Stimulated activated CD8-positive, alpha-beta memory T cell treated with anti-CD3 and anti-CD28 coated beads, Interleukin-7, amount 100 ng/mL, for 24 hours (primary cell): ENCODE data around the gene OR13A1.
"Not testable (repeated sequence)": the region's sequence is repeated elsewhere in the genome, so short reads cannot be mapped to it uniquely, and the experiment has no call there.

Source experiments
- DNase-seq: peaks from one replicate; pipeline ENCODE4 v3.0.0-alpha.2; 2020; ENCODE audit warnings: low read depth

Gene OR13A1

DNA sequence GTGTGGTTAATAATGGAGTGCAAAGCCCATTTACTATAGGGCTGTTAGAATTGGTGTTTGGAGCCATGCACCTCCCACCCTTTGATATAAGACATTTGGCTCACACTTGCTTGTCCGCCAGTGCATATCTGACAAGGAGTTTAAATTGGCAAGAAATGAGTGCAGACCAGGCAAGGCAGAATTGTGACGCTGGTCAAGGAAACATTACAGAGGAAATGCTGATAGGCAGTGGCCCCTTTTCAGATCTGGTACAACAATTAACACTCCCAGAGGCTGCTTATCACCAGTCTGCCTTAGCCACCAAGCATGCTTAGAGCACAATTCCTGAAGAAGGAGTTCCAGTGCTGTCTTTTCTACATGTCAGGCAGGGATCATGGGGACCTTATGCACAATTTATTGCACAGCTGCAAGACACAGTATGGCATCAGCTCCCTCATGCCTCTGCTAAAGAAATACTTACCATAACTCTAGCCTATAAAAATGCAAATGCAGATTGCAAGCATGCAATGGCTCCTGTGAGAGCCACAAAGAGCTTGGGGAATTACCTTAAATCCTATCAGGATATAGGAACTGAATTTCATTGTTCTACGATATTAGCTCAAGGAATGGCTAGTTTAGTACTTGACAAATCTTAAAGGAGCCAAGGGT, 35.2 kb downstream of the OR13A1 start:
- no peak for DNase-seq

DNA sequence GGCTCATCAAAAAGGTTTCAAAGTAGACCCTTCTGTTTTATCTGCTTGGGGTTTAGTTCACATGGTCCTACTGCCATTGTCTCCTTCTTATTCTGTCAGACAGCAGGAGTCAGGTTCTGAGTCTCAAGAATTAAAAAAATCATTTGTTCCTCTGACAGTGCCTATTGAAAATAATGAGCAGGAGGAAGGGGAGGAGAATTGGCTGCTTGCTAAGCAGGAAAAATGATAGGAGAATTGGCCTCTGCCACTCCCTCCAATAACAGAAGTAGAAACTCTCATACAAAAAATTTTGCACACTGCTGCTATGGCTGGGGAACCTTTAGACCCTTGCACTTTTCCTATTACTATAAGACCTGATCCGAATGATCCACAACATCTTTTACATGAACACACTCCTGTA, 35.7 kb downstream of the OR13A1 start:
- DNase-seq = no peak

DNA sequence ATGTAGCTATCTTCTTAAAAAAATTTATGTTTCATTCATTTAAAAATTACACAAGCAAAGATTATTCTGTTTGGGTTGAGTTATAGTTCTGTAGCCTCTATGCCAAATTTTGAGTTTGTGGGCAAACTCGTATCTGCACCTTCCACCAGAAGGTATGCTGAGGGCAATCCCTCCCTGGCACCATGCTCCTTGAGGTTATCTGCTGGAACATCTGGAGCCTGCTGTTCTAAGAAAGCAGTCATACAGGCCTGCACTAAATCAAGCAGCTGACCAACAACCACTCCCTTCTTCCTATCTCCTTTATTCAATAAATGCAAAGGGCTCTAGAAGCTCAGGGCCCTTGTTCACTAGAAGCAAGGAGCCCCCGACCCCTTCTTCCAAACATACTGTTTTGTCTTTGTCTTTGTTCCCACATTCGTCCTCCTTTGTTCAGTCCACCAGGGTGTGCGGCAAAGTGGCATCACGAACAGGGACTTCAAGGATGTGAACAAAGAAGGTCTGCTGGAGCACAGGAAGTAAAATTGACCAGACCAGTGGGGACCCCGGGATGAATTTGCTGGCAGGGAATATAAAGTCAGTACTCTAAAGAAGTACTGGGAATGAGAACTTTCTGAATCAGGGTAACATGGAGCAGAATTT, 36.4 kb downstream of the OR13A1 start:
- DNase-seq = no peak

DNA sequence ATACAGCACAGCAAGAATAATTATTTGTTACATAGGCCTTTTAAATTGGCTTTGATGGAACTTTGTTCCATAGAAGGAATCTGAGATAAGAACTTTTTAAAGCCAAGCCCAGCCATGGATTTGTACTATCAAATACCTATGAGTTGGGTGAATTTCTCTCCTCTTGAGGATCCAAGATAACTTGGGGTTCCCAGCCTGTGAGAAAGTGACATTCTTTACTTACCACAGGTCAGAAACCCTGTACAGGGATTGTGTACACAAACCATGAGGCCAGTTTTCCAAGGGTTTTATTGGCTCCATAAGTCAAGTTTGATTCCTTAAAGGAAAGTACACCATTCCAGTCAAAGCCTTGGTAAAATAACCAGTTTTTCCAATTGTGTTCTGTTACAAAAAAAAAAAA, 39.3 kb downstream of the OR13A1 start:
- not testable (repeated sequence) for DNase-seq

DNA sequence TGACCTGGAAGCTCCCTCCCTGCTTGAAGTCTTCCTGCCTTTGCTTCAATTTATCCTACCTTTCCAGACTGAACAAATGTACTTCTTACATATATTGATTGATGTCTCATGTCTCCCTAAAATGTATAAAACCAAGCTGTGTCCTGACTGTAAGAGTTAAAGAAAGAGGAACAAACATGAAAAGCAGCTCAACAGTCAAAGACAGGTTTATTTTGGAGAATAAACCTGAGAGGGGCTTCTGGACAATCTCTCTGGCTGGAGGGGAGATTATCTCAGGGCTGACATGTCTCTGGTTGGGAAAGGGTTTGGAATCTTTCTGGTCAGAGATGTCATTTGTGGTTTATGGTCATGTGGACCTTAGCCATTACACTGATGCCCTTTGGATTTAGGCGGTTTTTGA, 41.0 kb downstream of the OR13A1 start:
- no peak for DNase-seq

DNA sequence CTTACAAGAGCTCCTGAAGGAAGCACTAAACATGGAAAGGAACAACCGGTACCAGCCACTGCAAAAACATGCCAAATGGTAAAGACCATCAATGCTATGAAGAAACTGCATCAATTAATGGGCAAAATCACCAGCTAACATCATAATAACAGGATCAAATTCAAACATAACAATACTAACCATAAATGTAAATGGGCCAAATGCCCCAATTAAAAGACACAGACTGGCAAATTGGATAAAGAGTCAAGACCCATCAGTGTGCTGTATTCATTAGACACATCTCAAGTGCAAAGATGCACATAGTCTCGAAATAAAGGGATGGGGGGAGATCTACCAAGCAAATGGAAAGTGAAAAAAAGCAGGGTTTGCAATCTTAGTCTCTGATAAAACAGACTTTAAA, 47.6 kb downstream of the OR13A1 start:
- DNase-seq = not testable (repeated sequence)

DNA sequence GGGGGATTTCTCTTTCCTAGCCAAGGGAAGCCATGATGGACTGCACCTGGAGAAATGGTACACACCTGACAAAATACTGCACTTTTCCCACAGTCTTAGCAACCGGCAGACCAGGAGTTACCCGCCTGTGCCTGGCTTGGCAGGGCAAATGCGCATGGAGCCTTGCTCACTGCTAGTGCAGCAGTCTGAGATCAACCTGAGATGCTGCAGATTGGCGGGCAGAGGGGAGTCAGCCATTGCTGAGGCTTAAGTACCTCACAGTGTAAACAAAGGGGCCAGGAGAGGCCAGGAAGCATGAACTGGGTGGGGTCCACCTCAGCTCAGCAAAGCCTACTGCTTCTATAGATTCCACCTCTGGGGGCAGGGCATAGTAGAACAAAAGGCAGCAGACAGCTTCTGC, 49.4 kb downstream of the OR13A1 start:
- DNase-seq = no peak

DNA sequence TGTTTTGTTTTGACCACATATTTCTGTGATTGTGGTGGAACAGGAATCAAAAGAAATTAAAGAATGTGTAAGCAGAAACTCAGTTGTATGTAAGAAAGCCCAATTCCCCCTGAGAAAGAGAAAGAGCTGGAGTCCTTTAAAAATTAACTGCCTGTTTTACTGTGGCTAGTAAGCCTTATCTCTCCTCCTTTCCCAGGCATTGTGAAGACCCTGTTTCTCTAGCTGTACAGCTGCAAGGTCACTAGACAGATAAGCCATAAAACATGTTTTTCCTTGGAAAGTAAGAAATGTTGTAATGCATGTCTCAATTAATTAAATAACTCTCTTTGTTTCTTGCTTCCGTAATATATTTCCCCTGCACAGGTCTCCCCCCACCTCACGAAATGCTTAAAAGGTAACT, 53.5 kb downstream of the OR13A1 start:
- DNase-seq = no peak

DNA sequence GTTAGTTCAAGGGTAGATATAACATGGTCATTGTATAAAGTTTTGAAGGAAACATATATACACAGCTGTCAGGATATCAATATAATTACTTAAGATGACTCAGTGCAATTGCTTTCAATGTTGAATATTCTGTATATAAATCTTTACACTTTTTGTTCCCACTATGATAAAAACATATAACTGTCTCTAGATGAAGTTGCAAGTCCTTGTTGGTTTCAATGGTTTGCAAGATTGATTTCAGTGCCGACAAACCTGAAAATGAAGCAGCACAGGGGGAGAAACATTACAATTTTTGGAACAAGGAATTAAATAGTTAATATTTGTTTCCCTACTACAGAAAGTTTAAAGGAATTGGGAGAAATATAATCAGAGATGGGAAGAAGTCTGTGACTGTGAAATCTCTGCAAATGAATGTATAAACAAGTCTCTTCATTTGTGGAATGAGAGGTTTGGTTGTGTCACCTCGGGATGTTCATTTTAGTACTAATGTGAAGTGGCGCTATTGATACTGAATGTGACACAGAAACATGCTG, 54.1 kb downstream of the OR13A1 start:
- DNase-seq = no peak

DNA sequence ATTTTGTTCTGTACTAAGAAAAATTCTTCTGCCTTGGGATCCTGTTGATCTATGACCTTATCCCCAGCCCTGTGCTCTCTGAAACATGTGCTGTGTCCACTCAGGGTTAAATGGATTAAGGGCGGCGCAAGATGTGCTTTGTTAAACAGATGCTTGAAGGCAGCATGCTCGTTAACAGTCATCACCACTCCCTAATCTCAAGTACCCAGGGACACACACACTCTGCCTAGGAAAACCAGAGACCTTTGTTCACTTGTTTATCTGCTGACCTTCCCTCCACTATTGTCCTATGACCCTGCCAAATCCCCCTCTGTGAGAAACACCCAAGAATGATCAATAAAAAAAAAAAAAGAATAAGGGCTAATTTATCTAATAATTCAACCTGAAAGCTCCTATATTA, 54.8 kb downstream of the OR13A1 start:
- not testable (repeated sequence) for DNase-seq

DNA sequence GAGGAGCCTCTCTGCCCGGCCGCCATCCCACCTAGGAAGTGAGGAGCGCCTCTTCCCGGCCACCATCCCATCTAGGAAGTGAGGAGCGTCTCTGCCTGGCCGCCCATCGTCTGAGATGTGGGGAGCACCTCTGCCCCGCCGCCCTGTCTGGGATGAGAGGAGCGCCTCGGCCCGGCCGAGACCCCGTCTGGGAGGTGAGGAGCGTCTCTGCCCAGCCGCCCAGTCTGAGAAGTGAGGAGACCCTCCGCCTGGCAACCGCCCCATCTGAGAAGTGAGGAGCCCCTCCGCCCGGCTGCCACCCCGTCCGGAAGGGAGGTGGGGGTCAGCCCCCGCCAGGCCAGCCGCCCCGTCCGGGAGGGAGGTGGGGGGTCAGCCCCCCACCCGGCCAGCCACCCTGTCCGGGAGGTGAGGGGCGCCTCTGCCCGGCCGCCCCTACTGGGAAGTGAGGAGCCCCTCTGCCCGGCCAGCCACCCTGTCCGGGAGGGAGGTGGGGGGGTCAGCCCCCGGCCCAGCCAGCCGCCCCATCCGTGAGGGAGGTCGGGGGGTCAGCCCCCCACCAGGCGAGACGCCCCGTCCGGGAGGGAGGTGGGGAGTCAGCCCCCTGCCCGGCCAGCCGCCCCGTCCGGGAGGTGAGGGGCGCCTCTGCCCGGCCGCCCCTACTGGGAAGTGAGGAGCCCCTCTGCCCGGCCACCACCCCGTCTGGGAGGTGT, 55.5 kb downstream of the OR13A1 start:
- not testable (repeated sequence) for DNase-seq

DNA sequence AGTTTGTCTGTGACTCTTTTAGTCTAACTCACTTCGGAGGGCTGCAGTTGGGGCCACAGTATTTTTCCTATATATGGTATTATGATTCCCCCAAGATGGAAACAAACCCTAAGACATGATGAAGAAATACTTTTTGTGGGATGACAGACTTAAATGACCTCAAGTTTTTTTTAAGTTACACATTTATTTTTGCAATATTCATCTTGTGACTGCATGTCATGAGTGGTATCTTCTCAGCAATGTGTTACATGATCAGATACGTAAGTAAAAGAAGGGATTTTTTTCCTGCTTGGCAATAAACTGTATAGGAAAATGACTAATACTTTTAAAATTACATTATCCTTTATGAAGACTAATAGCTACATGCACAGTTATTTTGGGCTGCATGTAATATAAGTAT, 57.8 kb downstream of the OR13A1 start:
- no peak for DNase-seq

DNA sequence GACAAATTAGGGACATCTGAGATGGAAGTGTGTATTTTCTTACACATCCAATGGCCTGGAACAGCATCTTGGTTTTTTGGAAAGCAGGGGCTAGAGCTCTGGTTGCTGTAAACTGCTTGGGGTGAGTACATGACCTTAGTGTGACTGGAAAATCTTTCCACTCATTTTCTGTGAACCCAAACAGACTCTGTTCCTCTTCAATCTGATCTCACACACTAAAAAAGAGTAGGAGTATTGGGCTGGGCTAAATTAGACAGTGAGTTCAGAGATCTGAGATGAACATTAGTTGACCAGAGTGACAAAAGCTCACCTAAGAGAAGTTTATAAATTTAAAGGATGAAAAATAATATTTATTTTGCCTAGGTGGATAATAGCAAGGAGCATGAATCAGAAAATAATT, 59.2 kb downstream of the OR13A1 start:
- no peak for DNase-seq

DNA sequence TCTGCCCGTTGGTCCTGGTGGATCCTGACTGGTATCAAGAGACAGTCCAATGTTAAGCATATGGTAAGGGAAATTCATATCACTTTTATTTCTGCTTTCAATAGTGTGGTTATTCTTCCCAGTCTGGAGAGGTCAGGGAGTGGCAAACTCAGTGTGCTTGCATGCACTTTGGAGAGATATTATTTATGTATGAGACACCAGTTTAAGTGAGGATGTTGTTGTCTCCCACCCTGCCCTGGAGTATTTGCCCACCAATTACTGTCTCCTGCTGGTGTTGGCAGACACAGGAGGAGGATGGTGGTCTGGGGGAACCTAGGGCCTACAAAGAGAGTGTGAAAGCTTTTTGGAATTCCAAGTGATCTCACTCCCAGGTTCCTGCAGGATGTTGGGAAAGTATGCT, 59.7 kb downstream of the OR13A1 start:
- DNase-seq = no peak

DNA sequence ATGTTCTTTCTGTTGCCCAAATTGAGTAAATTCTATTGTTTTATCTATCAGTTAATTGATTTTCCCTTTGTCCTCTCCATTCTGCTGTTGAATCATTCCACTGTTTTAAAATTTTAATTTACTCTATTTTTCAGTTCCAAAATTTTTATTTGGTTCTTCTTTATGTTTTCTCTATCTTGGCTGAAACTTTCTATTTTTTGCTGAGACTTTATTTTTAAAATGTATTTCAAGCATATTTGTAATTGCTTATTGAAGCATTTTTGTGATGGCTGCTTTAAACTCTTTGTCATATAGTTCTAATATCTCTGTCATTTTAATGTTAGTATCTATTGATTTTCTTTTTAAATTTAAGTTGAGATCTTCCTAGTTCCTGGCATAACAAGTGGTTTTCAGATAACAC, 60.5 kb downstream of the OR13A1 start:
- DNase-seq = no peak

DNA sequence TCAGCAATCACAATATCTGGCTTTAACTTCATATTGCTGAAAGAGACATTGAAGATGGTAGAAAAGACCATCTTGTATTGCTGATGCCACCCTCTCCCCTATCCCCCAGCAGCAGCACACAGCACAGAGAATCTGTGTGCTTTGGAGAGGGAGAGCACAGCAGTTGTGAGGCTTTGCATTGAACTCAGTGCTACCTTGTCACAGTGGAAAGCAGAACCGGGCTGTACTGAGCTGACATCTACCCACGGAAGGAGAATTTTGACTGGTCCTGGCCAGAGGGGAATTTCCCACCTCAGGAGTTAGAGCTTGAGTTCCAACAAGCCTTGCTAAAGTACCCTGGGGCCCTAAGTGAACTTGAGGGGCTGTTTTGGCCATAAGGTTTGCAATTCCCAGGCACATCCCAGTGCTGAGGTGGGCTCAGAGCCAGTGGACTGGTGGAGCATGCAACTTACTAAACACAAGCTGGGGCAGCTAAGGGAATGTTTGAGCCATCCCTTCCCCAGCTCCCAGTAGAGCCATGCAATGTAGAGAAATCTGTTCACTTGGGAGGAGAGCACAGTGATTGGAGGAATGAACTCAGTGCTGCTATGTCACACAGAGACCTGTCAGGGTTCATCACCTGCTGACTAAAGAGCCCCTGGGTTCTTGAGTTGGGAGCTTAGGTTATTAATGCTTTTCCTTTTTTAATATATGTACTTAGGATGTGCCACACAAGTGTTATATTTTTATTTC, 62.1 kb downstream of the OR13A1 start:
- no peak for DNase-seq
